Prostate gland (tissue), 2 donors: ENCODE results near the gene VCAN. TPM values are rescaled to one million over a fixed set of nuclear protein-coding genes. Genes with fewer than 3 reads are reported as not detected.

ENCODE experiments used
- DNase-seq: peaks from one replicate; pipeline ENCODE4 v3.0.0-alpha.2; 2019; ENCODE audit warnings: low spot score
- H3K27ac ChIP-seq, 2 donors: fragments of 200-600 bp; sonication (generic); 2 replicates each; pipeline ENCODE4 v1.5.1; 2017 to 2019
- H3K27me3 ChIP-seq: fragments of 200-600 bp; sonication (generic); replicated peaks from 2 replicates; pipeline ENCODE4 v1.5.1; 2019; ENCODE audit not compliant: insufficient read depth
- H3K36me3 ChIP-seq, 2 donors: fragments of 200-600 bp; sonication (generic); 1 replicate in 1 of 2; 2 replicates in 1 of 2; pipeline versions ENCODE4 v1.5.1 to v1.8.1; 2017 to 2019
- H3K4me1 ChIP-seq: fragments of 200-600 bp; sonication (generic); replicated peaks from 2 replicates; pipeline ENCODE4 v1.5.1; 2019
- H3K4me3 ChIP-seq, 2 donors: fragments of 200-600 bp; sonication (generic); 2 replicates each; pipeline ENCODE4 v1.5.1; 2017 to 2019
- H3K9me3 ChIP-seq: fragments of 200-600 bp; sonication (generic); 2 replicates; pipeline ENCODE4 v1.5.1; 2017
- POLR2A ChIP-seq: fragments of 450-650 bp; IDR thresholded peaks from one replicate; pipeline ENCODE4 v1.6.1; 2016; ENCODE audit warnings: antibody characterized with exemption, mild to moderate bottlenecking
- POLR2AphosphoS5 ChIP-seq: sonication (generic); formaldehyde crosslinking; IDR thresholded peaks from one replicate; pipeline ENCODE4 v1.6.1; 2017; ENCODE audit warnings: antibody characterized with exemption
- WGBS: methylation state at CpG from one replicate; pipeline ENCODE4 v1.1.5; 2018; 5-methylcytosine and 5-hydroxymethylcytosine counted together
- intact Hi-C: fragments of 100-400 bp; cut with DNase I; formaldehyde crosslinking; loops from one replicate; pipeline ENCODE4 v1.14.2; 2022
- total RNA-seq, 2 donors: library from RNA; depleted of rRNA; stranded (reverse); fragments of >200 nt; gene quantifications; one replicate each; pipeline ENCODE4 v1.1.0, GENCODE V29; 2016
- TF ChIP-seq, protein P1 (sequence below), 4 experiments: fragments of 200-600 bp in 2 of 4; fragments of 450-650 bp in 2 of 4; sonication (generic) in 2 of 4; IDR thresholded peaks; 1 replicate in 3 of 4; 2 replicates in 1 of 4; pipeline ENCODE4 v1.5.1; 2016 to 2019; ENCODE audit warnings: antibody characterized with exemption in 4 of 4, mild to moderate bottlenecking in 2 of 4, moderate library complexity in 2 of 4

Gene VCAN
- total RNA-seq, 2 donors from 2014 or later, result 24.4 to 72.9 TPM

GRCh38 chr5:83475391-83475863, 3.9 kb downstream of the VCAN start:
- no peaks in the 10 kb centered on the region for H3K9me3 ChIP-seq
- H3K27ac ChIP-seq, result peak overlapping the region in 1 of 2 donors; percentile 59
- peaks cover 5% of the 10 kb centered on the region for H3K4me1 ChIP-seq
- WGBS, result 29% methylated on average over 5 of the region's 5 CpGs
- H3K27me3 ChIP-seq, result peaks cover 20% of the 10 kb centered on the region
- H3K36me3 ChIP-seq, result no peaks in the 10 kb centered on the region
- intact Hi-C loops, result loop anchor here (10.0 kb wide), 1 partner anchor 1121 kb away; no protein-coding TSS in a partner anchor
- TF ChIP-seq POLR2AphosphoS5 (no peak), POLR2A (no peak)
- TF ChIP-seq, protein P1, sequence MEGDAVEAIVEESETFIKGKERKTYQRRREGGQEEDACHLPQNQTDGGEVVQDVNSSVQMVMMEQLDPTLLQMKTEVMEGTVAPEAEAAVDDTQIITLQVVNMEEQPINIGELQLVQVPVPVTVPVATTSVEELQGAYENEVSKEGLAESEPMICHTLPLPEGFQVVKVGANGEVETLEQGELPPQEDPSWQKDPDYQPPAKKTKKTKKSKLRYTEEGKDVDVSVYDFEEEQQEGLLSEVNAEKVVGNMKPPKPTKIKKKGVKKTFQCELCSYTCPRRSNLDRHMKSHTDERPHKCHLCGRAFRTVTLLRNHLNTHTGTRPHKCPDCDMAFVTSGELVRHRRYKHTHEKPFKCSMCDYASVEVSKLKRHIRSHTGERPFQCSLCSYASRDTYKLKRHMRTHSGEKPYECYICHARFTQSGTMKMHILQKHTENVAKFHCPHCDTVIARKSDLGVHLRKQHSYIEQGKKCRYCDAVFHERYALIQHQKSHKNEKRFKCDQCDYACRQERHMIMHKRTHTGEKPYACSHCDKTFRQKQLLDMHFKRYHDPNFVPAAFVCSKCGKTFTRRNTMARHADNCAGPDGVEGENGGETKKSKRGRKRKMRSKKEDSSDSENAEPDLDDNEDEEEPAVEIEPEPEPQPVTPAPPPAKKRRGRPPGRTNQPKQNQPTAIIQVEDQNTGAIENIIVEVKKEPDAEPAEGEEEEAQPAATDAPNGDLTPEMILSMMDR (IDR thresholded peaks at IDR 0.05), result no peak
- DNase-seq, result no peak
- no peak overlapping the region for H3K4me3 ChIP-seq

DNA sequence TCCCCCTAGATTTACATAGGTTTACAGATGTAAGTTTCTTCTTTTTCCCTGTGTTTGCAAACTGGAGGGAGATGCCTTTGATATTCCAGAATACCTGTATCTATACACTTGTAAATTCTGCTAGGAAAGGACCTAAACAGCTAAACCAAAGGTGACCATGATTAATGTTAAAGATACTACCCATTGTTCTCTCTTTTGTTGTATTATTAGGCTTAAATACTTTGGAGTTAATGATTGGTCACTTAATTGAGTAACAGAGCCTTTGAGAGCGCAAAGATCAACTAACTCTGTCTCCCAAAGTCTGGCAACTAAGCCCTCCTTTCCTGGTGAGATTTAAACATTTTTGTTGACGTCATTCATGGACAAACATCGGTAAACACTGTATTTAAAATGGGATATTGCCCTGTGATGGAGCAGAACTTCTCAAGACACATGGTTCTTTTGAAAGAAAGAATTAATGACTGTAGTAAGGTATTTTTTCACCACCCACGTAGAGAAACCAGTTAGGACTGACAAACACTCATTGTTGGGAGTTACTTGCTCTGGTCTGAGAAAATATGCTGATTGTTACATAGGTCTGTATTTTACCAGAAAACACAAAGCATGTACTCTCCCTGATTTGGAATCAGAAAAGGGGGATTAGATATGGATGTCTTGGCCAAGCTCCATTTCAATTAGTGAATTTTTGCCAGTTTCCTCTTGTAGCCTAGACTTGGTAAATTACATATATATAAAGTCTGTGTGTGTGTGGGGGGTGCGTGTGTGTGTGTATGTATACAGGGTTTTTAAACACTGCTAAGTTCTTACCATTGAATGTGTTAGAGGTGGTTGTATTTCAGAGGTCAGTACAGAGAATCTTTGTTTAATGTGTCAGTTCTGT, 4.6 kb downstream of the VCAN start:
- TF ChIP-seq, protein P1 (IDR thresholded peaks at IDR 0.05), result no peak
- no peak for TF ChIP-seq POLR2A
- TF ChIP-seq POLR2AphosphoS5, result no peak
- peaks cover 17% of the 10 kb centered on the region for H3K27me3 ChIP-seq
- no peak for DNase-seq
- H3K4me1 ChIP-seq, result peaks cover 5% of the 10 kb centered on the region
- H3K27ac ChIP-seq, result no peak overlapping the region
- no peaks in the 10 kb centered on the region for H3K36me3 ChIP-seq
- intact Hi-C loops, result loop anchor here (10.0 kb wide), 1 partner anchor 1121 kb away; no protein-coding TSS in a partner anchor
- WGBS, result 61% methylated on average over 5 of the region's 5 CpGs
- no peaks in the 10 kb centered on the region for H3K9me3 ChIP-seq
- no peak overlapping the region for H3K4me3 ChIP-seq

- TF ChIP-seq POLR2AphosphoS5, result no peak
- TF ChIP-seq POLR2A, result no peak
- TF ChIP-seq, protein P1 (IDR thresholded peaks at IDR 0.05), result no peak
- 44% methylated on average over 1 of the region's 1 CpG for WGBS
- Histone ChIP-seq H3K27me3 (peaks cover 2% of the 10 kb centered on the region), H3K9me3 (no peaks in the 10 kb centered on the region), H3K4me1 (no peaks in the 10 kb centered on the region), H3K27ac (no peak overlapping the region), H3K4me3 (no peak overlapping the region), H3K36me3 (no peaks in the 10 kb centered on the region)
- intact Hi-C loops, result no loop called here
- no peak for DNase-seq
Observed at GRCh38 chr5:83482961-83483360, 11.4 kb downstream of the VCAN start.

- H3K36me3 ChIP-seq, result no peaks in the 10 kb centered on the region
- DNase-seq, result no peak
- TF ChIP-seq, protein P1 (IDR thresholded peaks at IDR 0.05), result no peak
- TF ChIP-seq POLR2AphosphoS5, result no peak
- no peak for TF ChIP-seq POLR2A
- H3K4me1 ChIP-seq, result no peaks in the 10 kb centered on the region
- H3K27me3 ChIP-seq, result no peaks in the 10 kb centered on the region
- H3K4me3 ChIP-seq, result no peak overlapping the region
- WGBS, result 92% methylated on average over 2 of the region's 2 CpGs
- intact Hi-C loops, result no loop called here
- H3K9me3 ChIP-seq, result no peaks in the 10 kb centered on the region
- no peak overlapping the region for H3K27ac ChIP-seq
Observed at GRCh38 chr5:83484294-83484693, 12.8 kb downstream of the VCAN start.

- Histone ChIP-seq H3K9me3 (no peaks in the 10 kb centered on the region), H3K36me3 (no peaks in the 10 kb centered on the region), H3K27ac (no peak overlapping the region), H3K4me1 (no peaks in the 10 kb centered on the region), H3K4me3 (no peak overlapping the region), H3K27me3 (no peaks in the 10 kb centered on the region)
- intact Hi-C loops, result no loop called here
- 96% methylated on average over 4 of the region's 4 CpGs for WGBS
- TF ChIP-seq, protein P1 (IDR thresholded peaks at IDR 0.05), result no peak
- DNase-seq, result no peak
Observed at GRCh38 chr5:83485842-83486241, 14.3 kb downstream of the VCAN start.
